ENCODE measurements around the gene RELA.

- TF ChIP-seq FOS (IDR thresholded peaks at IDR 0.05; ENCODE audit: low read depth, low read length) (no peak), RFX5 (IDR thresholded peaks at IDR 0.05; ENCODE audit: low read depth, low read length) (no peak), CEBPB (IDR thresholded peaks at IDR 0.05; ENCODE audit: low read depth, low read length) (no peak), CTCF (conservative IDR thresholded peaks at IDR 0.05; ENCODE audit: low read depth, low read length) (no peak), POLR2A (IDR thresholded peaks at IDR 0.05; ENCODE audit: low read depth, low read length) (no peak), RAD21 (IDR thresholded peaks at IDR 0.05; ENCODE audit: low read length) (no peak), BHLHE40 (IDR thresholded peaks at IDR 0.05; ENCODE audit: low read depth, low read length) (no peak), MAZ (IDR thresholded peaks at IDR 0.05; ENCODE audit: borderline replicate concordance, low read depth, low read length) (no peak), CHD1 (IDR thresholded peaks at IDR 0.05; ENCODE audit: low read depth, low read length) (no peak), SMC3 (IDR thresholded peaks at IDR 0.05; ENCODE audit: low read depth, low read length) (no peak), NFE2L2 (IDR thresholded peaks at IDR 0.05; ENCODE audit: low read depth, low read length) (no peak), MAFK (IDR thresholded peaks at IDR 0.05; ENCODE audit: low read depth, low read length) (no peak), MXI1 (IDR thresholded peaks at IDR 0.05; ENCODE audit: borderline replicate concordance, low read depth, low read length) (no peak)
- TF ChIP-seq, protein P1, sequence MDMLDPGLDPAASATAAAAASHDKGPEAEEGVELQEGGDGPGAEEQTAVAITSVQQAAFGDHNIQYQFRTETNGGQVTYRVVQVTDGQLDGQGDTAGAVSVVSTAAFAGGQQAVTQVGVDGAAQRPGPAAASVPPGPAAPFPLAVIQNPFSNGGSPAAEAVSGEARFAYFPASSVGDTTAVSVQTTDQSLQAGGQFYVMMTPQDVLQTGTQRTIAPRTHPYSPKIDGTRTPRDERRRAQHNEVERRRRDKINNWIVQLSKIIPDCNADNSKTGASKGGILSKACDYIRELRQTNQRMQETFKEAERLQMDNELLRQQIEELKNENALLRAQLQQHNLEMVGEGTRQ (IDR thresholded peaks at IDR 0.05; ENCODE audit: low read depth, low read length): no peak
Observed at GRCh38 chr11:65611028-65611757, 51.5 kb downstream of the RELA start.
